HEK293 (cell line): ENCODE data around the gene GMDS.

Experiments used
- BCL11A ChIP-seq: fragments of 450-650 bp; formaldehyde crosslinking; IDR thresholded peaks from 2 replicates; pipeline ENCODE4 v1.5.1; 2016; ENCODE audit warnings: low read depth, missing biosample characterization, missing genetic modification characterization
- HOXA7 ChIP-seq: sonication (generic); formaldehyde crosslinking; IDR thresholded peaks from 2 replicates; pipeline ENCODE4 v1.8.1; 2022; ENCODE audit warnings: missing genetic modification reagents, borderline replicate concordance
- HOXD13 ChIP-seq: sonication (generic); formaldehyde crosslinking; IDR thresholded peaks from 2 replicates; pipeline ENCODE4 v1.8.0; 2022; ENCODE audit warnings: missing genetic modification reagents, borderline replicate concordance
- KLF1 ChIP-seq: fragments of 450-650 bp; formaldehyde crosslinking; IDR thresholded peaks from 2 replicates; pipeline ENCODE4 v1.5.1; 2016; ENCODE audit warnings: missing biosample characterization, missing genetic modification characterization
- KLF16 ChIP-seq: fragments of 450-650 bp; formaldehyde crosslinking; IDR thresholded peaks from 2 replicates; pipeline ENCODE4 v1.5.1; 2017; ENCODE audit warnings: missing biosample characterization, missing genetic modification characterization
- KLF17 ChIP-seq: fragments of 450-650 bp; formaldehyde crosslinking; IDR thresholded peaks from 2 replicates; pipeline ENCODE4 v1.5.1; 2016; ENCODE audit warnings: missing biosample characterization, missing genetic modification characterization
- KLF8 ChIP-seq: fragments of 450-650 bp; formaldehyde crosslinking; IDR thresholded peaks from 2 replicates; pipeline ENCODE4 v1.5.1; 2016; ENCODE audit warnings: missing biosample characterization, missing genetic modification characterization
- OVOL3 ChIP-seq: fragments of 450-650 bp; formaldehyde crosslinking; IDR thresholded peaks from 2 replicates; pipeline ENCODE4 v1.5.1; 2016; ENCODE audit warnings: missing biosample characterization, missing genetic modification characterization
- SCRT2 ChIP-seq: fragments of 450-650 bp; formaldehyde crosslinking; IDR thresholded peaks from 2 replicates; pipeline ENCODE4 v1.5.1; 2016; ENCODE audit warnings: missing biosample characterization, missing genetic modification characterization
- SETDB1 ChIP-seq: IDR thresholded peaks from one replicate; pipeline ENCODE4 v1.6.1; 2017; ENCODE audit warnings: mild to moderate bottlenecking, low read length, moderate library complexity, mixed read lengths; ENCODE audit not compliant: insufficient read length
- SP2 ChIP-seq: fragments of 450-650 bp; formaldehyde crosslinking; IDR thresholded peaks from 2 replicates; pipeline ENCODE4 v1.5.1; 2016; ENCODE audit warnings: missing biosample characterization, missing genetic modification characterization
- SP3 ChIP-seq: fragments of 450-650 bp; formaldehyde crosslinking; IDR thresholded peaks from 2 replicates; pipeline ENCODE4 v1.5.1; 2016; ENCODE audit warnings: missing biosample characterization, missing genetic modification characterization
- TSHZ1 ChIP-seq: fragments of 450-650 bp; formaldehyde crosslinking; IDR thresholded peaks from 2 replicates; pipeline ENCODE4 v1.5.1; 2016; ENCODE audit warnings: missing biosample characterization, missing genetic modification characterization, borderline replicate concordance
- WT1 ChIP-seq: fragments of 450-650 bp; formaldehyde crosslinking; IDR thresholded peaks from 2 replicates; pipeline ENCODE4 v1.5.1; 2016; ENCODE audit warnings: missing biosample characterization, missing genetic modification characterization
- ZBTB10 ChIP-seq: fragments of 450-650 bp; formaldehyde crosslinking; IDR thresholded peaks from 2 replicates; pipeline ENCODE4 v1.5.1; 2016; ENCODE audit warnings: missing biosample characterization, missing genetic modification characterization
- ZBTB20 ChIP-seq: fragments of 450-650 bp; formaldehyde crosslinking; IDR thresholded peaks from 2 replicates; pipeline ENCODE4 v1.5.1; 2016; ENCODE audit warnings: missing biosample characterization, missing genetic modification characterization
- ZFHX2 ChIP-seq: fragments of 450-650 bp; formaldehyde crosslinking; conservative IDR thresholded peaks from 2 replicates; pipeline ENCODE4 v1.5.1; 2016; ENCODE audit warnings: missing biosample characterization, missing genetic modification characterization
- ZNF112 ChIP-seq: fragments of 450-650 bp; formaldehyde crosslinking; IDR thresholded peaks from 2 replicates; pipeline ENCODE4 v1.5.0; 2017; ENCODE audit warnings: missing biosample characterization, missing genetic modification characterization
- ZNF175 ChIP-seq: fragments of 450-650 bp; formaldehyde crosslinking; IDR thresholded peaks from 2 replicates; pipeline ENCODE4 v1.5.1; 2016; ENCODE audit warnings: missing biosample characterization, missing genetic modification characterization
- ZNF202 ChIP-seq: fragments of 450-650 bp; formaldehyde crosslinking; IDR thresholded peaks from 2 replicates; pipeline ENCODE4 v1.5.1; 2016; ENCODE audit warnings: missing biosample characterization, missing genetic modification characterization, borderline replicate concordance
- ZNF211 ChIP-seq: fragments of 450-650 bp; formaldehyde crosslinking; IDR thresholded peaks from 2 replicates; pipeline ENCODE4 v1.5.1; 2016; ENCODE audit warnings: low read depth, missing biosample characterization, missing genetic modification characterization
- ZNF214 ChIP-seq: fragments of 450-650 bp; formaldehyde crosslinking; IDR thresholded peaks from 2 replicates; pipeline ENCODE4 v1.5.1; 2017; ENCODE audit warnings: missing biosample characterization, mild to moderate bottlenecking, missing genetic modification characterization, borderline replicate concordance
- ZNF221 ChIP-seq: fragments of 450-650 bp; formaldehyde crosslinking; IDR thresholded peaks from 2 replicates; pipeline ENCODE4 v1.5.1; 2017; ENCODE audit warnings: missing biosample characterization, missing genetic modification characterization, borderline replicate concordance
- ZNF248 ChIP-seq: fragments of 450-650 bp; formaldehyde crosslinking; IDR thresholded peaks from 2 replicates; pipeline ENCODE4 v1.5.1; 2017; ENCODE audit warnings: missing biosample characterization, missing genetic modification characterization
- ZNF292 ChIP-seq: fragments of 450-650 bp; formaldehyde crosslinking; IDR thresholded peaks from 2 replicates; pipeline ENCODE4 v1.5.1; 2016; ENCODE audit warnings: low read depth, missing biosample characterization, missing genetic modification characterization, borderline replicate concordance
- ZNF366 ChIP-seq: fragments of 450-650 bp; formaldehyde crosslinking; conservative IDR thresholded peaks from 2 replicates; pipeline ENCODE4 v1.5.1; 2016; ENCODE audit warnings: missing biosample characterization, missing genetic modification characterization
- ZNF521 ChIP-seq: fragments of 450-650 bp; formaldehyde crosslinking; IDR thresholded peaks from 2 replicates; pipeline ENCODE4 v1.5.1; 2017; ENCODE audit warnings: missing biosample characterization, mild to moderate bottlenecking, missing genetic modification characterization
- ZNF548 ChIP-seq: fragments of 450-650 bp; formaldehyde crosslinking; IDR thresholded peaks from 2 replicates; pipeline ENCODE4 v1.5.1; 2016; ENCODE audit warnings: missing biosample characterization, missing genetic modification characterization
- ZNF555 ChIP-seq: fragments of 450-650 bp; formaldehyde crosslinking; conservative IDR thresholded peaks from 2 replicates; pipeline ENCODE4 v1.5.1; 2017; ENCODE audit warnings: missing biosample characterization, mild to moderate bottlenecking, missing genetic modification characterization, inconsistent platforms
- ZNF600 ChIP-seq: fragments of 450-650 bp; formaldehyde crosslinking; IDR thresholded peaks from 2 replicates; pipeline ENCODE4 v1.5.1; 2016; ENCODE audit warnings: missing biosample characterization, missing genetic modification characterization
- ZNF623 ChIP-seq: fragments of 450-650 bp; formaldehyde crosslinking; IDR thresholded peaks from 2 replicates; pipeline ENCODE4 v1.5.1; 2016; ENCODE audit warnings: missing biosample characterization, missing genetic modification characterization
- ZNF76 ChIP-seq: fragments of 450-650 bp; formaldehyde crosslinking; IDR thresholded peaks from 2 replicates; pipeline ENCODE4; 2016; ENCODE audit warnings: low read depth, missing biosample characterization, missing genetic modification characterization, borderline replicate concordance
- ZNF776 ChIP-seq: fragments of 450-650 bp; formaldehyde crosslinking; IDR thresholded peaks from 2 replicates; pipeline ENCODE4 v1.5.0; 2017; ENCODE audit warnings: missing biosample characterization, missing genetic modification characterization, borderline replicate concordance
- ZNF791 ChIP-seq: fragments of 450-650 bp; formaldehyde crosslinking; IDR thresholded peaks from 2 replicates; pipeline ENCODE4 v1.5.1; 2016; ENCODE audit warnings: missing biosample characterization, missing genetic modification characterization

GMDS gene

GRCh38 chr6:1679031-1679687 is 566.2 kb downstream of the GMDS start (continued):
- TF ChIP-seq ZBTB10 (tag by site-specific recombination) (no peak), OVOL3 (0 out of 2 replicates have a peak, but pooled peaks have one; percentile 32), SP2 (tag by site-specific recombination) (no peak), ZNF521 (tag by site-specific recombination) (no peak), ZNF221 (tag by site-specific recombination) (no peak), KLF16 (tag by site-specific recombination) (no peak), KLF1 (tag by site-specific recombination) (no peak), BCL11A (no peak), ZFHX2 (tag by site-specific recombination) (no peak), ZBTB20 (tag by site-specific recombination) (no peak), KLF8 (no peak), HOXA7 (CRISPR knock-in tag) (no peak), ZNF211 (no peak), ZNF776 (tag by site-specific recombination) (no peak), ZNF175 (tag by site-specific recombination) (no peak), ZNF214 (tag by site-specific recombination) (no peak), ZNF248 (tag by site-specific recombination) (no peak), SCRT2 (peak; percentile 83), ZNF112 (tag by site-specific recombination) (no peak), WT1 (tag by site-specific recombination) (no peak), TSHZ1 (tag by site-specific recombination) (no peak), ZNF76 (tag by site-specific recombination) (no peak), ZNF600 (tag by site-specific recombination) (peak; percentile 24; the same call in 1 of the 2 replicates), ZNF292 (tag by site-specific recombination) (no peak), SETDB1 (no peak), ZNF623 (tag by site-specific recombination) (no peak), ZNF791 (tag by site-specific recombination) (no peak), ZNF202 (tag by site-specific recombination) (no peak), SP3 (tag by site-specific recombination) (no peak), KLF17 (tag by site-specific recombination) (no peak), ZNF548 (tag by site-specific recombination) (no peak), ZNF555 (tag by site-specific recombination) (no peak), ZNF366 (tag by site-specific recombination) (no peak), HOXD13 (CRISPR knock-in tag) (no peak)
